G401.6 (cell line): ENCODE measurements around the gene CCSER1.
"Not testable (repeated sequence)": the region's sequence is repeated elsewhere in the genome, so short reads cannot be mapped to it uniquely, and the experiment has no call there.

Source experiments
- FAIRE-seq: peaks from 2 replicates; lab custom pipeline; 2012; peaks lifted over from hg19 to GRCh38; lab: Jason Lieb, UNC

The CCSER1 gene

GRCh38 chr4:91598696-91599095 is 1471.5 kb downstream of the CCSER1 start:
- no peak for FAIRE-seq

GRCh38 chr4:91600301-91600700 is 1473.1 kb downstream of the CCSER1 start:
- no peak for FAIRE-seq

GRCh38 chr4:91601401-91601800 is 1474.2 kb downstream of the CCSER1 start:
- FAIRE-seq = no peak

- FAIRE-seq = no peak
These were observed 1484.6 kb downstream of the CCSER1 start for GRCh38 chr4:91611782-91612181.

GRCh38 chr4:91620952-91621351 is 1493.8 kb downstream of the CCSER1 start:
- no peak for FAIRE-seq

- FAIRE-seq = no peak
These were observed 1494.3 kb downstream of the CCSER1 start for GRCh38 chr4:91621446-91621845.

- FAIRE-seq = no peak
These were observed 1495.9 kb downstream of the CCSER1 start for GRCh38 chr4:91622925-91623602.

- FAIRE-seq = not testable (repeated sequence)
These were observed 1496.4 kb downstream of the CCSER1 start for GRCh38 chr4:91623603-91623967.

- no peak for FAIRE-seq
These were observed 1502.9 kb downstream of the CCSER1 start for GRCh38 chr4:91630054-91630453.

GRCh38 chr4:91630764-91631163 is 1503.6 kb downstream of the CCSER1 start:
- FAIRE-seq = no peak

GRCh38 chr4:91631335-91631734 is 1504.1 kb downstream of the CCSER1 start:
- no peak for FAIRE-seq

- FAIRE-seq = no peak
These were observed 1508.9 kb downstream of the CCSER1 start for GRCh38 chr4:91636083-91636482.
